K562 (cell line): ENCODE data around the gene MYOZ2. TPM values are rescaled to one million over a fixed set of nuclear protein-coding genes. Genes with fewer than 3 reads are reported as not detected.

ENCODE experiments used
- HMG20B ChIP-seq: fragments of 250-450 bp; sonication (Bioruptor Pico); IDR thresholded peaks from 2 replicates; pipeline ENCODE4 v1.5.0; 2021; ENCODE audit warnings: mild to moderate bottlenecking
- RBBP5 ChIP-seq: fragments of 200-600 bp; sonication (generic); IDR thresholded peaks from 2 replicates; pipeline ENCODE4 v1.6.1; 2012; ENCODE audit warnings: borderline replicate concordance, mild to moderate bottlenecking, low read length, control low read depth, inconsistent platforms; ENCODE audit not compliant: insufficient read depth, poor library complexity, severe bottlenecking
- TBL1XR1 ChIP-seq, 2 experiments: IDR thresholded peaks; 2 replicates each; pipeline ENCODE4 v1.6.1; 2012; ENCODE audit warnings: improper control_type of control experiment in 2 of 2, low read length in 2 of 2, mild to moderate bottlenecking in 1 of 2
- ZBTB40 ChIP-seq, 2 experiments: fragments of 450-650 bp in 1 of 2; sonication (generic) in 1 of 2; formaldehyde crosslinking in 1 of 2; IDR thresholded peaks; 2 replicates each; pipeline versions ENCODE4 v1.7.1 to v1.9.0; 2016 to 2022; ENCODE audit warnings: inconsistent platforms in 1 of 2, mild to moderate bottlenecking in 1 of 2, missing genetic modification reagents in 1 of 2
- ZFX ChIP-seq: sonication (generic); formaldehyde crosslinking; IDR thresholded peaks from 2 replicates; pipeline ENCODE4 v1.8.0; 2022; ENCODE audit warnings: mild to moderate bottlenecking, missing genetic modification reagents, moderate library complexity
- ZNF507 ChIP-seq: conservative IDR thresholded peaks from 2 replicates; pipeline ENCODE4 v1.6.1; 2017; ENCODE audit warnings: missing genetic modification characterization, missing compliant biosample characterization
- polyA plus RNA-seq, 8 experiments: library from polyadenylated mRNA; depleted of rRNA in 4 of 8; stranded (reverse) in 5 of 8; unstranded in 3 of 8; fragments of >200 nt; fragmentation: Nextera tagmentation in 2 of 8; fragmentation: Illumina TruSeq in 1 of 8; extraction: Ambion mirVana in 2 of 8; extraction: Trizol in 1 of 8; gene quantifications; 2 replicates each; pipeline versions ENCODE4 v1.2.1 to v1.2.3, GENCODE V29; 2011 to 2014; ENCODE audit warnings: inconsistent platforms in 1 of 8, missing spikeins in 1 of 8
- total RNA-seq, 7 experiments: library from RNA; depleted of rRNA in 6 of 7; stranded (reverse); fragments of >200 nt in 6 of 7; fragmentation: Illumina TruSeq in 2 of 7; extraction: Trizol in 2 of 7; gene quantifications; 2 replicates each; pipeline versions ENCODE4 v1.2.1 to v1.2.3, GENCODE V29; 2011 to 2021; ENCODE audit warnings: low replicate concordance in 1 of 7
- TF ChIP-seq, protein P1 (sequence below), 2 experiments: IDR thresholded peaks; 2 replicates each; pipeline ENCODE4 v1.6.1; 2012; ENCODE audit warnings: improper control_type of control experiment in 2 of 2, low read depth in 2 of 2, low read length in 2 of 2, borderline replicate concordance in 1 of 2
- TF ChIP-seq, protein P2 (sequence below): fragments of 200-800 bp; sonication (Bioruptor generic); IDR thresholded peaks from 2 replicates; pipeline ENCODE4 v1.6.1; 2016; ENCODE audit warnings: missing genetic modification characterization, missing compliant biosample characterization

The MYOZ2 gene
- total and polyA plus RNA-seq, 9 of the 15 experiments (the other 6 are each of a cell fraction or from before 2014, with no cell fraction given), result not detected

- 0 out of 4 replicates have a peak, but pooled peaks of 1 of the 2 experiments have one; percentile 13 for TF ChIP-seq TBL1XR1 (IDR thresholded peaks at IDR 0.05; ENCODE audit: low read length in 2 of 2)
- TF ChIP-seq, protein P1, sequence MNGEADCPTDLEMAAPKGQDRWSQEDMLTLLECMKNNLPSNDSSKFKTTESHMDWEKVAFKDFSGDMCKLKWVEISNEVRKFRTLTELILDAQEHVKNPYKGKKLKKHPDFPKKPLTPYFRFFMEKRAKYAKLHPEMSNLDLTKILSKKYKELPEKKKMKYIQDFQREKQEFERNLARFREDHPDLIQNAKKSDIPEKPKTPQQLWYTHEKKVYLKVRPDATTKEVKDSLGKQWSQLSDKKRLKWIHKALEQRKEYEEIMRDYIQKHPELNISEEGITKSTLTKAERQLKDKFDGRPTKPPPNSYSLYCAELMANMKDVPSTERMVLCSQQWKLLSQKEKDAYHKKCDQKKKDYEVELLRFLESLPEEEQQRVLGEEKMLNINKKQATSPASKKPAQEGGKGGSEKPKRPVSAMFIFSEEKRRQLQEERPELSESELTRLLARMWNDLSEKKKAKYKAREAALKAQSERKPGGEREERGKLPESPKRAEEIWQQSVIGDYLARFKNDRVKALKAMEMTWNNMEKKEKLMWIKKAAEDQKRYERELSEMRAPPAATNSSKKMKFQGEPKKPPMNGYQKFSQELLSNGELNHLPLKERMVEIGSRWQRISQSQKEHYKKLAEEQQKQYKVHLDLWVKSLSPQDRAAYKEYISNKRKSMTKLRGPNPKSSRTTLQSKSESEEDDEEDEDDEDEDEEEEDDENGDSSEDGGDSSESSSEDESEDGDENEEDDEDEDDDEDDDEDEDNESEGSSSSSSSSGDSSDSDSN (IDR thresholded peaks at IDR 0.05; ENCODE audit: borderline replicate concordance in 1 of 2, low read depth in 2 of 2, low read length in 2 of 2), result peak; percentile 85 to 94; a peak in 3 of 4 replicates
- peak; percentile 62 for TF ChIP-seq RBBP5
- peak; percentile 32; the same call in 1 of the 2 replicates for TF ChIP-seq ZBTB40 (IDR thresholded peaks at IDR 0.05)
- no peak for TF ChIP-seq ZBTB40 (CRISPR knock-in tag; IDR thresholded peaks at IDR 0.05)
- peak; percentile 81; the same call in 1 of the 2 replicates for TF ChIP-seq ZFX (CRISPR knock-in tag)
- no peak for TF ChIP-seq HMG20B
- no peak for TF ChIP-seq ZNF507
- TF ChIP-seq, protein P2, sequence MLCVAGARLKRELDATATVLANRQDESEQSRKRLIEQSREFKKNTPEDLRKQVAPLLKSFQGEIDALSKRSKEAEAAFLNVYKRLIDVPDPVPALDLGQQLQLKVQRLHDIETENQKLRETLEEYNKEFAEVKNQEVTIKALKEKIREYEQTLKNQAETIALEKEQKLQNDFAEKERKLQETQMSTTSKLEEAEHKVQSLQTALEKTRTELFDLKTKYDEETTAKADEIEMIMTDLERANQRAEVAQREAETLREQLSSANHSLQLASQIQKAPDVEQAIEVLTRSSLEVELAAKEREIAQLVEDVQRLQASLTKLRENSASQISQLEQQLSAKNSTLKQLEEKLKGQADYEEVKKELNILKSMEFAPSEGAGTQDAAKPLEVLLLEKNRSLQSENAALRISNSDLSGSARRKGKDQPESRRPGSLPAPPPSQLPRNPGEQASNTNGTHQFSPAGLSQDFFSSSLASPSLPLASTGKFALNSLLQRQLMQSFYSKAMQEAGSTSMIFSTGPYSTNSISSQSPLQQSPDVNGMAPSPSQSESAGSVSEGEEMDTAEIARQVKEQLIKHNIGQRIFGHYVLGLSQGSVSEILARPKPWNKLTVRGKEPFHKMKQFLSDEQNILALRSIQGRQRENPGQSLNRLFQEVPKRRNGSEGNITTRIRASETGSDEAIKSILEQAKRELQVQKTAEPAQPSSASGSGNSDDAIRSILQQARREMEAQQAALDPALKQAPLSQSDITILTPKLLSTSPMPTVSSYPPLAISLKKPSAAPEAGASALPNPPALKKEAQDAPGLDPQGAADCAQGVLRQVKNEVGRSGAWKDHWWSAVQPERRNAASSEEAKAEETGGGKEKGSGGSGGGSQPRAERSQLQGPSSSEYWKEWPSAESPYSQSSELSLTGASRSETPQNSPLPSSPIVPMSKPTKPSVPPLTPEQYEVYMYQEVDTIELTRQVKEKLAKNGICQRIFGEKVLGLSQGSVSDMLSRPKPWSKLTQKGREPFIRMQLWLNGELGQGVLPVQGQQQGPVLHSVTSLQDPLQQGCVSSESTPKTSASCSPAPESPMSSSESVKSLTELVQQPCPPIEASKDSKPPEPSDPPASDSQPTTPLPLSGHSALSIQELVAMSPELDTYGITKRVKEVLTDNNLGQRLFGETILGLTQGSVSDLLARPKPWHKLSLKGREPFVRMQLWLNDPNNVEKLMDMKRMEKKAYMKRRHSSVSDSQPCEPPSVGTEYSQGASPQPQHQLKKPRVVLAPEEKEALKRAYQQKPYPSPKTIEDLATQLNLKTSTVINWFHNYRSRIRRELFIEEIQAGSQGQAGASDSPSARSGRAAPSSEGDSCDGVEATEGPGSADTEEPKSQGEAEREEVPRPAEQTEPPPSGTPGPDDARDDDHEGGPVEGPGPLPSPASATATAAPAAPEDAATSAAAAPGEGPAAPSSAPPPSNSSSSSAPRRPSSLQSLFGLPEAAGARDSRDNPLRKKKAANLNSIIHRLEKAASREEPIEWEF, result no peak
These were observed 77.5 kb downstream of the MYOZ2 start (continued) for GRCh38 chr4:119212964-119213606.
